Neuronal stem cell (in vitro differentiated cells): ENCODE results near the gene COX19.
A peak's percentile ranks its signal among the peaks of the same experiment; 100 is the strongest.
"Not testable (repeated sequence)": the region's sequence is repeated elsewhere in the genome, so short reads cannot be mapped to it uniquely, and the experiment has no call there.

Experiments used
- DNase-seq: peaks from one replicate; pipeline ENCODE4 v3.0.0-alpha.2; 2013; ENCODE audit warnings: low spot score
- H2AFZ ChIP-seq: one replicate; pipeline ENCODE4 v1.6.1; 2013; ENCODE audit warnings: mild to moderate bottlenecking, low read length, inconsistent platforms
- H2AK5ac ChIP-seq: 2 replicates; pipeline ENCODE4 v1.6.1; 2013; ENCODE audit warnings: low read depth, mild to moderate bottlenecking, inconsistent platforms, low read length, moderate library complexity, mixed read lengths
- H2BK120ac ChIP-seq: 2 replicates; pipeline ENCODE4 v1.6.1; 2013; ENCODE audit warnings: low read depth, mild to moderate bottlenecking, inconsistent platforms, low read length, moderate library complexity, mixed read lengths
- H2BK12ac ChIP-seq: one replicate; pipeline ENCODE4 v1.6.1; 2013; ENCODE audit warnings: low read length, inconsistent platforms
- H2BK15ac ChIP-seq: 2 replicates; pipeline ENCODE4 v1.6.1; 2013; ENCODE audit warnings: mild to moderate bottlenecking, low read length, inconsistent platforms, mixed read lengths
- H2BK5ac ChIP-seq: one replicate; pipeline ENCODE4 v1.6.1; 2013; ENCODE audit warnings: inconsistent platforms, mild to moderate bottlenecking, low read length, moderate library complexity
- H3K14ac ChIP-seq: one replicate; pipeline ENCODE4 v1.6.1; 2013; ENCODE audit warnings: low read length, inconsistent platforms
- H3K18ac ChIP-seq: 2 replicates; pipeline ENCODE4 v1.6.1; 2013; ENCODE audit warnings: low read length, inconsistent platforms
- H3K23ac ChIP-seq: 2 replicates; pipeline ENCODE4 v1.6.1; 2013; ENCODE audit warnings: low read depth, mild to moderate bottlenecking, mixed read lengths, low read length, inconsistent platforms; ENCODE audit not compliant: poor library complexity
- H3K27ac ChIP-seq: replicated peaks from 3 replicates; pipeline ENCODE4 v1.5.1; 2013; ENCODE audit warnings: low read length, inconsistent platforms
- H3K27me3 ChIP-seq, 3 experiments: 2 replicates each; pipeline ENCODE4 v1.6.1; 2013; ENCODE audit warnings: low read length in 3 of 3, mild to moderate bottlenecking in 2 of 3, inconsistent platforms in 1 of 3, low read depth in 1 of 3, mixed read lengths in 1 of 3, moderate library complexity in 1 of 3; ENCODE audit not compliant: control insufficient read depth in 3 of 3, insufficient read depth in 3 of 3
- H3K36me3 ChIP-seq, 2 donors: replicated peaks in 1 of 2; 2 replicates each; pipeline ENCODE4 v1.6.1; 2013; ENCODE audit warnings: low read length in 2 of 2; ENCODE audit not compliant: control insufficient read depth in 2 of 2, insufficient read depth in 2 of 2
- H3K4ac ChIP-seq: 2 replicates; pipeline ENCODE4 v1.6.1; 2013; ENCODE audit warnings: inconsistent platforms, mild to moderate bottlenecking, low read length, moderate library complexity
- H3K4me1 ChIP-seq, 2 donors: 1 replicate in 1 of 2; 2 replicates in 1 of 2; pipeline ENCODE4 v1.6.1; 2013; ENCODE audit warnings: low read length in 2 of 2, low read depth in 1 of 2; ENCODE audit not compliant: control insufficient read depth in 2 of 2, insufficient read depth in 1 of 2
- H3K4me2 ChIP-seq: one replicate; pipeline ENCODE4 v1.6.1; 2013; ENCODE audit warnings: mild to moderate bottlenecking, low read length, inconsistent platforms; ENCODE audit not compliant: insufficient read depth, poor library complexity, severe bottlenecking
- H3K4me3 ChIP-seq, 2 donors: 2 replicates each; pipeline ENCODE4 v1.5.1; 2013; ENCODE audit warnings: low read length in 2 of 2, mild to moderate bottlenecking in 2 of 2, inconsistent platforms in 1 of 2, moderate library complexity in 1 of 2
- H3K79me1 ChIP-seq: one replicate; pipeline ENCODE4 v1.6.1; 2013; ENCODE audit warnings: low read depth, mild to moderate bottlenecking, inconsistent platforms, low read length, moderate library complexity
- H3K9ac ChIP-seq: one replicate; pipeline ENCODE4 v1.6.1; 2013; ENCODE audit warnings: mild to moderate bottlenecking, low read depth, low read length, inconsistent platforms; ENCODE audit not compliant: poor library complexity
- H3K9me3 ChIP-seq, 2 donors: replicated peaks in 1 of 2; 2 replicates each; pipeline versions ENCODE3 to v1.6.1; 2013; ENCODE audit warnings: low read length in 2 of 2, mild to moderate bottlenecking in 2 of 2, inconsistent platforms in 1 of 2, low read depth in 1 of 2, mixed read lengths in 1 of 2, moderate library complexity in 1 of 2; ENCODE audit not compliant: control insufficient read depth in 2 of 2, insufficient read depth in 1 of 2
- H4K8ac ChIP-seq: one replicate; pipeline ENCODE4 v1.6.1; 2013; ENCODE audit warnings: low read depth, mild to moderate bottlenecking, inconsistent platforms, low read length, moderate library complexity
- H4K91ac ChIP-seq: one replicate; pipeline ENCODE4 v1.6.1; 2013; ENCODE audit warnings: low read length, low read depth, mild to moderate bottlenecking, inconsistent platforms; ENCODE audit not compliant: poor library complexity
- WGBS, 2 donors: extraction: QIAGEN DNeasy Blood & Tissue Kit; methylation state at CpG; one replicate each; pipeline ENCODE4 v1.1.7; 2013; ENCODE audit warnings: missing lambda C conversion rate in 2 of 2, mixed read lengths in 1 of 2; ENCODE audit not compliant: insufficient read length in 2 of 2, insufficient replicate concordance in 1 of 2; ENCODE audit errors: extremely low coverage in 2 of 2; 5-methylcytosine and 5-hydroxymethylcytosine counted together

Gene COX19

GRCh38 chr7:945556-946255 is 29.6 kb downstream of the COX19 start:
- no peak overlapping the region for H3K4me3 ChIP-seq

GRCh38 chr7:945147-945555 is 30.2 kb downstream of the COX19 start:
- H2AFZ ChIP-seq: no peak overlapping the region
- no peaks in the 10 kb centered on the region for H3K9me3 ChIP-seq
- H3K18ac ChIP-seq: peak overlapping the region; percentile 90
- H3K27me3 ChIP-seq: peaks cover 0 to 37% (median 5%) of the 10 kb centered on the region in 3 experiments
- H2AK5ac ChIP-seq: peak overlapping the region; percentile 50
- no peak overlapping the region for H3K14ac ChIP-seq
- no peak overlapping the region for H2BK12ac ChIP-seq
- H3K4me3 ChIP-seq: no peak overlapping the region
- H3K23ac ChIP-seq: peak overlapping the region; percentile 65
- H3K36me3 ChIP-seq: no peaks in the 10 kb centered on the region
- peak overlapping the region; percentile 20 for H2BK15ac ChIP-seq
- H3K27ac ChIP-seq: no peak overlapping the region
- no peak overlapping the region for H3K4ac ChIP-seq
- DNase-seq: no peak
- no peak overlapping the region for H3K9ac ChIP-seq
- peak overlapping the region; percentile 48 for H2BK5ac ChIP-seq
- H4K91ac ChIP-seq: no peak overlapping the region
- H4K8ac ChIP-seq: no peak overlapping the region
- no peaks in the 10 kb centered on the region for H3K4me1 ChIP-seq
- no peaks in the 10 kb centered on the region for H3K79me1 ChIP-seq
- no peak overlapping the region for H2BK120ac ChIP-seq
- no peak overlapping the region for H3K4me2 ChIP-seq
- no CpG with 5 or more reads among the region's 13 CpGs for WGBS, 2 donors

More at GRCh38 chr7:945556-946255, 29.6 kb downstream of the COX19 start:
- H2AK5ac ChIP-seq: peak overlapping the region; percentile 99
- peak overlapping the region; percentile 90 for H3K18ac ChIP-seq
- no peak overlapping the region for H4K91ac ChIP-seq
- H3K27ac ChIP-seq: no peak overlapping the region
- H3K4me2 ChIP-seq: peak overlapping the region; percentile 2
- H3K14ac ChIP-seq: peak overlapping the region; percentile 94
- no peak overlapping the region for H3K4ac ChIP-seq
- H3K79me1 ChIP-seq: no peaks in the 10 kb centered on the region
- peaks cover 0 to 32% (median 5%) of the 10 kb centered on the region in 3 experiments for H3K27me3 ChIP-seq
- peak overlapping the region; percentile 21 for H3K9ac ChIP-seq
- no peaks in the 10 kb centered on the region for H3K36me3 ChIP-seq
- peak overlapping the region; percentile 49 for H2BK15ac ChIP-seq
- no peak overlapping the region for H2AFZ ChIP-seq
- no peak for DNase-seq
- no CpG with 5 or more reads among the region's 30 CpGs for WGBS, 2 donors
- peak overlapping the region; percentile 65 for H4K8ac ChIP-seq
- no peaks in the 10 kb centered on the region for H3K9me3 ChIP-seq
- H3K4me1 ChIP-seq: no peaks in the 10 kb centered on the region
- no peak overlapping the region for H2BK120ac ChIP-seq
- peak overlapping the region; percentile 65 for H3K23ac ChIP-seq
- H2BK12ac ChIP-seq: peak overlapping the region; percentile 84
- peak overlapping the region; percentile 48 for H2BK5ac ChIP-seq

- peak overlapping the region; percentile 20 for H2BK15ac ChIP-seq
- no peaks in the 10 kb centered on the region for H3K36me3 ChIP-seq
- no peak overlapping the region for H2BK120ac ChIP-seq
- H3K79me1 ChIP-seq: no peaks in the 10 kb centered on the region
- H3K18ac ChIP-seq: peak overlapping the region; percentile 44
- H3K4ac ChIP-seq: no peak overlapping the region
- no CpG with 5 or more reads among the region's 5 CpGs for WGBS, 2 donors
- H3K4me3 ChIP-seq: no peak overlapping the region
- H3K9ac ChIP-seq: no peak overlapping the region
- no peak overlapping the region for H3K14ac ChIP-seq
- H2BK5ac ChIP-seq: peak overlapping the region; percentile 48
- H3K4me2 ChIP-seq: no peak overlapping the region
- no peak overlapping the region for H4K91ac ChIP-seq
- no peaks in the 10 kb centered on the region for H3K9me3 ChIP-seq
- H2AK5ac ChIP-seq: peak overlapping the region; percentile 50
- no peak overlapping the region for H3K23ac ChIP-seq
- no peak overlapping the region for H2BK12ac ChIP-seq
- peaks cover 0 to 41% (median 5%) of the 10 kb centered on the region in 3 experiments for H3K27me3 ChIP-seq
- no peak overlapping the region for H2AFZ ChIP-seq
- no peak overlapping the region for H3K27ac ChIP-seq
- no peaks in the 10 kb centered on the region for H3K4me1 ChIP-seq
- H4K8ac ChIP-seq: no peak overlapping the region
- DNase-seq: no peak
Observed at GRCh38 chr7:944744-945143, 30.6 kb downstream of the COX19 start.

GRCh38 chr7:943793-944192 is 31.6 kb downstream of the COX19 start:
- H3K4me2 ChIP-seq, H3K27ac ChIP-seq, DNase-seq, H2AK5ac ChIP-seq, H3K79me1 ChIP-seq, H3K18ac ChIP-seq, H2AFZ ChIP-seq, H3K9me3 ChIP-seq, H3K4me3 ChIP-seq, H4K91ac ChIP-seq, H3K4me1 ChIP-seq, H3K14ac ChIP-seq, H2BK5ac ChIP-seq, H3K36me3 ChIP-seq, H3K4ac ChIP-seq, H3K9ac ChIP-seq, H3K23ac ChIP-seq, H2BK120ac ChIP-seq, H4K8ac ChIP-seq, H2BK15ac ChIP-seq, H2BK12ac ChIP-seq: not testable (repeated sequence)
- H3K27me3 ChIP-seq: peaks cover 0 to 37% (median 5%) of the 10 kb centered on the region in 3 experiments
- WGBS, 2 donors: no CpG with 5 or more reads among the region's 4 CpGs
